MCF 10A (cell line): ENCODE measurements around the gene SDCCAG8. TPM values are rescaled to one million over a fixed set of nuclear protein-coding genes. Genes with fewer than 3 reads are reported as not detected.

Experiments used
- BruUV-seq: library from RNA; stranded (reverse); fragments of 400-500 nt; replicated peaks from 2 replicates; lab custom pipeline; 2021; lab: Mats Ljungman, UMichigan
- CTCF ChIA-PET: fragments of 300-600 bp; sonication (Branson Sonifier 250); formaldehyde crosslinking; extraction: SDS; loops from one replicate; lab custom pipeline; 2021; ENCODE audit warnings: antibody characterized with exemption, inconsistent platforms; lab: Yijun Ruan, JAX
- POLR2A ChIA-PET: fragments of 300-600, 350-650 bp; sonication (Branson Sonifier 250); formaldehyde crosslinking; extraction: SDS; loops from one replicate; lab custom pipeline; 2020; ENCODE audit warnings: antibody characterized with exemption, inconsistent platforms; lab: Yijun Ruan, JAX
- DNase-seq: peaks from one replicate; pipeline ENCODE4 v3.0.0-alpha.2; 2018; ENCODE audit not compliant: unreplicated experiment
- H3K27ac Mint-ChIP-seq: one replicate; pipeline ENCODE4 v1.8.0; 2022; ENCODE audit warnings: mild to moderate bottlenecking, low read depth, mixed read lengths; ENCODE audit not compliant: unreplicated experiment
- H3K27me3 Mint-ChIP-seq: one replicate; pipeline ENCODE4 v1.8.0; 2022; ENCODE audit warnings: mixed read lengths; ENCODE audit not compliant: insufficient read depth, unreplicated experiment
- H3K36me3 Mint-ChIP-seq: one replicate; pipeline ENCODE4 v1.8.0; 2022; ENCODE audit warnings: mild to moderate bottlenecking, moderate library complexity, mixed read lengths; ENCODE audit not compliant: insufficient read depth, unreplicated experiment
- H3K4me1 Mint-ChIP-seq: one replicate; pipeline ENCODE4 v1.8.0; 2022; ENCODE audit warnings: mixed read lengths; ENCODE audit not compliant: insufficient read depth, unreplicated experiment
- H3K4me3 Mint-ChIP-seq: one replicate; pipeline ENCODE4 v1.8.0; 2022; ENCODE audit warnings: mild to moderate bottlenecking, moderate library complexity, mixed read lengths; ENCODE audit not compliant: unreplicated experiment
- H3K9me3 Mint-ChIP-seq: one replicate; pipeline ENCODE4 v1.8.0; 2022; ENCODE audit warnings: mixed read lengths; ENCODE audit not compliant: unreplicated experiment
- CTCF ChIP-seq: fragments of 200-600 bp; IDR thresholded peaks from one replicate; pipeline ENCODE4 v1.8.0; 2022; ENCODE audit warnings: antibody characterized with exemption, mild to moderate bottlenecking; ENCODE audit not compliant: unreplicated experiment
- intact Hi-C: fragments of 100-400 bp; cut with micrococcal nuclease; formaldehyde crosslinking; loops from 2 replicates; pipeline ENCODE4 v1.14.1; 2022
- total RNA-seq: library from RNA; stranded (reverse); gene quantifications from 2 replicates; pipeline ENCODE4 v1.2.3, GENCODE V29; 2022

Gene SDCCAG8
- total RNA-seq, 1 experiment from 2014 or later, result 128 TPM

DNA sequence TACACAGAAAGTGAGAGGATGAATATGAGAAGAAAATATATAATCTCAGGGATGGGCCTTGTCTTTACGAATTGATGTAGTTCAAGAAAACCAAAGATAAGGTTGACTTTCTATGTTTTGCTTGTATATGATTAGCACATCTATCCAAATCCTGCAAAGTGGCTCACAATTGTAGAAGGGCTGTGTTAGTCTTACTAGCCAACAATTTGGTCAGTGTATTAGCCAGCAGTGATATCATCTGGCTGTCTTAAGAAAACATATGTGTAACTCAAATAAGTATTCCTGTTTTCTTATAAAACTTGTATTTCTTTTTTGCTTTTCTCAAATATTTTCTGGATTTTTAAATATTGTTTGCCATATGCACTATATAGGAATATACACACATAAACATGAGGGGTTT is 5.5 kb downstream of the SDCCAG8 start:
- peaks cover 21% of the 10 kb centered on the region for H3K36me3 Mint-ChIP-seq
- ChIA-PET CTCF (no interaction called here), POLR2A (no interaction called here)
- no peak for TF ChIP-seq CTCF
- H3K27me3 Mint-ChIP-seq, result no peaks in the 10 kb centered on the region
- H3K4me3 Mint-ChIP-seq, result no peak overlapping the region
- intact Hi-C loops, result no loop called here
- H3K4me1 Mint-ChIP-seq, result peaks cover 27% of the 10 kb centered on the region
- DNase-seq, result no peak
- H3K9me3 Mint-ChIP-seq, result no peaks in the 10 kb centered on the region
- BruUV-seq, result no TSS peak
- H3K27ac Mint-ChIP-seq, result no peak overlapping the region

- POLR2A ChIA-PET, result interaction anchor here (9.4 kb wide), 1 partner anchor 9 kb away, joined by 161 read pairs; the partner anchor contains the start of genes CEP170 and SDCCAG8
- Mint-ChIP-seq H3K36me3 (peaks cover 27% of the 10 kb centered on the region), H3K4me1 (peaks cover 44% of the 10 kb centered on the region), H3K27ac (peak overlapping the region; percentile 60), H3K9me3 (no peaks in the 10 kb centered on the region), H3K27me3 (no peaks in the 10 kb centered on the region), H3K4me3 (no peak overlapping the region)
- TF ChIP-seq CTCF, result no peak
- peak; percentile 62 for DNase-seq
- intact Hi-C loops, result no loop called here
- BruUV-seq, result no TSS peak
- CTCF ChIA-PET, result interaction anchor here (0.5 to 3.9 kb wide), 4 partner anchors 8 to 30 kb away, joined by 3 to 16 read pairs (median 4); partner anchors contain the start of gene SDCCAG8
These were observed 8.9 kb downstream of the SDCCAG8 start for GRCh38 chr1:243264717-243265116.

DNA sequence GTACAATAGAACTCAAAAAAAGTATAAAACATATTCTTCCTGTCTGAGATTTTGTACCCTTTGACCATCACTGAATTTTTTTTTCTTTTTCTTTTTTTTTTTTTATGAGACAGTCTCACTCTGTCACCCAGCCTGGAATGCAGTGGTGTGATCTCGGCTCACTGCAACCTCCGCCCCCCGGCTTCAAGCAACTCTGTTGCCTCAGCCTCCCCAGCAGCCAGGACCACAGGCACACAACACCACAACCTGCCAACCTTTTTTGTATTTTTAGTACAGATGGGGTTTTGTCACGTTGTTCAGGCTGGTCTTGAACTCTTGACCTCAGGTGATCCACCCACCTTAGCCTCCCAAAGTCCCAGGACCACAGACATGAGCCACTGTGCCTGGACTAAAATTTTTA is 10.4 kb downstream of the SDCCAG8 start:
- ChIA-PET CTCF (interaction anchor here (0.6 to 3.9 kb wide), 6 partner anchors 10 to 1655 kb away, joined by 3 to 16 read pairs (median 3); partner anchors contain the start of gene SDCCAG8), POLR2A (interaction anchor here (0.7 to 9.4 kb wide), 3 partner anchors 10 to 745 kb away, joined by 3 to 161 read pairs (median 5); partner anchors contain the start of genes CEP170 and SDCCAG8)
- no peak for DNase-seq
- TF ChIP-seq CTCF, result no peak
- no peak overlapping the region for H3K27ac Mint-ChIP-seq
- BruUV-seq, result no TSS peak
- peaks cover 35% of the 10 kb centered on the region for H3K4me1 Mint-ChIP-seq
- H3K9me3 Mint-ChIP-seq, result no peaks in the 10 kb centered on the region
- intact Hi-C loops, result no loop called here
- no peak overlapping the region for H3K4me3 Mint-ChIP-seq
- peaks cover 34% of the 10 kb centered on the region for H3K36me3 Mint-ChIP-seq
- H3K27me3 Mint-ChIP-seq, result no peaks in the 10 kb centered on the region

DNA sequence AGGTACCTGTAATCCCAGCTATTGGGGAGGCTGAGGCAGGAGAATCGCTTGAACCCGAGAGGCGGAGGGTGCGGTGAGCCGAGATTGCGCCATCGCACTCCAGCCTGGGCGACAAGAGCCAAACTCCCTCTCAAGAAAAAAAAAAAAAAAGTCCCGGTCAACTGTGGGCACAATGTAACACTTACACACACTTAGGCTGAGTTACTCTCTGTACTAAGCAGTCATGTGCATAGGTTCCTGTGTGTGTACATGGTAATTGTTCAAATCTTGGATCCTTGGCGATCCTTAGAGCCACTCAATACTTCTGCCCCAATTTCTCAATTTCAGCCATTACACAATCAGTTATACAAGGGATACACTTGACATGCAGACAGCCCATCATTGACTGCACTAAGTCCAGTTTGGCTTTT is 11.6 kb downstream of the SDCCAG8 start:
- Mint-ChIP-seq H3K27ac (peak overlapping the region; percentile 50), H3K9me3 (no peaks in the 10 kb centered on the region), H3K4me3 (peak overlapping the region; percentile 23), H3K27me3 (no peaks in the 10 kb centered on the region), H3K36me3 (peaks cover 34% of the 10 kb centered on the region), H3K4me1 (peaks cover 34% of the 10 kb centered on the region)
- TF ChIP-seq CTCF, result no peak
- CTCF ChIA-PET, result interaction anchor here (1.0 to 3.9 kb wide), 2 partner anchors 8 to 11 kb away, joined by 3 to 16 read pairs; partner anchors contain the start of gene SDCCAG8
- DNase-seq, result peak; percentile 87
- intact Hi-C loops, result no loop called here
- BruUV-seq, result no TSS peak
- POLR2A ChIA-PET, result interaction anchor here (0.6 to 9.4 kb wide), 7 partner anchors 11 to 376 kb away, joined by 3 to 161 read pairs (median 7); partner anchors contain the start of genes CEP170 and SDCCAG8
